Calu3 (cell line): ENCODE measurements around the gene SLC1A7. TPM values are rescaled to one million over a fixed set of nuclear protein-coding genes. Genes with fewer than 3 reads are reported as not detected.
"Not testable (repeated sequence)": the region's sequence is repeated elsewhere in the genome, so short reads cannot be mapped to it uniquely, and the experiment has no call there.

Source experiments
- BruUV-seq: library from RNA; stranded (reverse); fragments of 400-500 nt; replicated peaks from 2 replicates; lab custom pipeline; 2021; lab: Mats Ljungman, UMichigan
- CTCF ChIA-PET: fragments of 300-600 bp; sonication (Branson Sonifier 250); formaldehyde crosslinking; loops from one replicate; lab custom pipeline; 2022; ENCODE audit warnings: antibody characterized with exemption; lab: Charles Lee
- DNase-seq: peaks from one replicate; pipeline ENCODE4 v3.0.0; 2022
- H3K27ac Mint-ChIP-seq: one replicate; pipeline ENCODE4 v1.8.0; 2022; ENCODE audit warnings: mixed read lengths; ENCODE audit not compliant: unreplicated experiment
- H3K27me3 Mint-ChIP-seq: one replicate; pipeline ENCODE4 v1.8.0; 2022; ENCODE audit warnings: mixed read lengths; ENCODE audit not compliant: unreplicated experiment
- H3K36me3 Mint-ChIP-seq: one replicate; pipeline ENCODE4 v1.8.0; 2022; ENCODE audit warnings: mild to moderate bottlenecking, moderate library complexity, mixed read lengths; ENCODE audit not compliant: insufficient read depth, unreplicated experiment
- H3K4me1 Mint-ChIP-seq: one replicate; pipeline ENCODE4 v1.8.0; 2022; ENCODE audit warnings: mild to moderate bottlenecking, low read depth, mixed read lengths; ENCODE audit not compliant: unreplicated experiment
- H3K4me3 Mint-ChIP-seq: one replicate; pipeline ENCODE4 v1.8.0; 2022; ENCODE audit warnings: mild to moderate bottlenecking, low read depth, moderate library complexity, mixed read lengths; ENCODE audit not compliant: unreplicated experiment
- H3K9me3 Mint-ChIP-seq: one replicate; pipeline ENCODE4 v1.8.0; 2022; ENCODE audit warnings: low read depth, mixed read lengths; ENCODE audit not compliant: unreplicated experiment
- intact Hi-C: fragments of 100-400 bp; cut with micrococcal nuclease; formaldehyde crosslinking; loops from one replicate; pipeline ENCODE4 v1.10.0; 2022; ENCODE audit not compliant: unreplicated experiment
- total RNA-seq: library from RNA; stranded (reverse); gene quantifications from 2 replicates; pipeline ENCODE4 v1.2.3, GENCODE V29; 2022
- TF ChIP-seq, protein P1 (sequence below): fragments of 200-600 bp; IDR thresholded peaks from one replicate; pipeline ENCODE4 v1.8.0; 2022; ENCODE audit warnings: antibody characterized with exemption; ENCODE audit not compliant: unreplicated experiment

Gene SLC1A7
- total RNA-seq, 1 experiment from 2014 or later = not detected

DNA sequence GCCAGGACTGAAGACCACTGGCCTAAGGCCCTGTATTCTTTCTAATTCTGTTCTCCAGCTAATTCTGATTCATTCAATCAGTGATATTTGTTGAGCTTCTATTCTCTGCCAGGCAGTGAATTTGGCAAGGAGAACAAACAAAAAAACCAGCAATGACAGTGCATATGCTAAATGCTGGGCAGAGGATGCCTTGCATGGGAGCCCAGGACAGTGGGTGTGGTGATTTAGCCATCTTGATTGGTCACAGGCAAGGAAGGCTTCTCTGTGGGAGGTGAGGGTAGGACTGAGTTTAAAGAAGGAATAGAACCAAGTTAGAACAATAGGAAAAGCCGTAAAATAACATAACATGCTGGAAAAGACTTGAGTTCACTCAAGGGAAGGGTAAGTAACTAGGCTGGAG lies 45.0 kb upstream of the SLC1A7 start:
- Mint-ChIP-seq H3K4me1 (peaks cover 8% of the 10 kb centered on the region), H3K36me3 (no peaks in the 10 kb centered on the region), H3K4me3 (no peak overlapping the region), H3K27ac (no peak overlapping the region), H3K9me3 (no peaks in the 10 kb centered on the region), H3K27me3 (peaks cover 33% of the 10 kb centered on the region)
- TF ChIP-seq, protein P1, sequence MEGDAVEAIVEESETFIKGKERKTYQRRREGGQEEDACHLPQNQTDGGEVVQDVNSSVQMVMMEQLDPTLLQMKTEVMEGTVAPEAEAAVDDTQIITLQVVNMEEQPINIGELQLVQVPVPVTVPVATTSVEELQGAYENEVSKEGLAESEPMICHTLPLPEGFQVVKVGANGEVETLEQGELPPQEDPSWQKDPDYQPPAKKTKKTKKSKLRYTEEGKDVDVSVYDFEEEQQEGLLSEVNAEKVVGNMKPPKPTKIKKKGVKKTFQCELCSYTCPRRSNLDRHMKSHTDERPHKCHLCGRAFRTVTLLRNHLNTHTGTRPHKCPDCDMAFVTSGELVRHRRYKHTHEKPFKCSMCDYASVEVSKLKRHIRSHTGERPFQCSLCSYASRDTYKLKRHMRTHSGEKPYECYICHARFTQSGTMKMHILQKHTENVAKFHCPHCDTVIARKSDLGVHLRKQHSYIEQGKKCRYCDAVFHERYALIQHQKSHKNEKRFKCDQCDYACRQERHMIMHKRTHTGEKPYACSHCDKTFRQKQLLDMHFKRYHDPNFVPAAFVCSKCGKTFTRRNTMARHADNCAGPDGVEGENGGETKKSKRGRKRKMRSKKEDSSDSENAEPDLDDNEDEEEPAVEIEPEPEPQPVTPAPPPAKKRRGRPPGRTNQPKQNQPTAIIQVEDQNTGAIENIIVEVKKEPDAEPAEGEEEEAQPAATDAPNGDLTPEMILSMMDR = no peak
- no TSS peak for BruUV-seq
- no peak for DNase-seq
- intact Hi-C loops = loop anchor here (10.0 kb wide), 1 partner anchor 173 kb away; no protein-coding TSS in a partner anchor
- CTCF ChIA-PET = interaction anchor here (0.6 to 1.1 kb wide), 3 partner anchors 42 to 345 kb away, joined by 3 to 5 read pairs (median 4); partner anchors contain the start of gene ZYG11A

DNA sequence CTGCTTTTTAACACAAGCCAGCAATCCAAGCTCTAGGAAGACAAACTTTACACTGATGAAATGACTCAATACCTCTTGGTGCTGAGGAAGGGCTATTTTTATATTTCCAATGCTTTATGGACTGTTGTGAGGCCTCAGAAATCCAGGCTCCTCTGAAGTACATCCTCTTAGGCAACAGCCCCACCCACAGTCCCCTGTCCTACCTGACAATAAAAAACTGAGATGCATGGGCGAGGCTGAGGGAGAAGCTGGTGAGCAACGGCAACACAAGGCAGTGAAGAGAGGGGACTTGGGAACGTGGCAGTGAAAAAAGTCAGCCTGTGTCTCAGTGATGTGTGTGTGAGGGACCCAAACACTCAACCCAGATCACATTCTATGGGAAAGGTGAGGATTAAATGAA lies 44.1 kb upstream of the SLC1A7 start:
- DNase-seq = no peak
- no peaks in the 10 kb centered on the region for H3K36me3 Mint-ChIP-seq
- BruUV-seq = no TSS peak
- peaks cover 8% of the 10 kb centered on the region for H3K4me1 Mint-ChIP-seq
- no peak overlapping the region for H3K4me3 Mint-ChIP-seq
- no peak overlapping the region for H3K27ac Mint-ChIP-seq
- intact Hi-C loops = loop anchor here (10.0 kb wide), 1 partner anchor 172 kb away; no protein-coding TSS in a partner anchor
- H3K9me3 Mint-ChIP-seq = no peaks in the 10 kb centered on the region
- peaks cover 33% of the 10 kb centered on the region for H3K27me3 Mint-ChIP-seq
- CTCF ChIA-PET = interaction anchor here (1.0 to 1.1 kb wide), 4 partner anchors 10 to 344 kb away, joined by 3 to 5 read pairs (median 4); partner anchors contain the start of gene ZYG11A
- TF ChIP-seq, protein P1 = no peak

DNA sequence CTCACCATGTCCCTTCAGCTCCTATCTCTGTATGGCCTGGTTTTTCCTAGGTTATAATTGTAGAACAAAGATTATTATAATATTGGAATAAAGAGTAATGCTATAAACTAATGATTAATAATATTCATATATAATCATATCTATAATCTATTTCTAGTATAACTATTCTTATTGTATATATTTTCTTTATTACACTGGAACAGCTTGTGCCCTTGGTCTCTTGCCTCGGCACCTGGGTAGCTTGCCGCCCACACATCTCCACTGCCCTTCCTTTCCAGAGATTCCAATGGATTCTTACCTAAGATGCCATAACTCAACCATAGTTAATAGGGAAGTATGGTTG lies 43.5 kb upstream of the SLC1A7 start:
- not testable (repeated sequence) for BruUV-seq, H3K4me1 Mint-ChIP-seq, DNase-seq, H3K4me3 Mint-ChIP-seq, H3K9me3 Mint-ChIP-seq, H3K27ac Mint-ChIP-seq, H3K36me3 Mint-ChIP-seq
- CTCF ChIA-PET = interaction anchor here (1.0 to 1.1 kb wide), 2 partner anchors 10 to 281 kb away, joined by 3 to 5 read pairs; no protein-coding TSS in a partner anchor
- peaks cover 33% of the 10 kb centered on the region for H3K27me3 Mint-ChIP-seq
- intact Hi-C loops = loop anchor here (1.0 to 10.0 kb wide), 2 partner anchors 34 to 171 kb away; partner anchors contain the start of gene CZIB

DNA sequence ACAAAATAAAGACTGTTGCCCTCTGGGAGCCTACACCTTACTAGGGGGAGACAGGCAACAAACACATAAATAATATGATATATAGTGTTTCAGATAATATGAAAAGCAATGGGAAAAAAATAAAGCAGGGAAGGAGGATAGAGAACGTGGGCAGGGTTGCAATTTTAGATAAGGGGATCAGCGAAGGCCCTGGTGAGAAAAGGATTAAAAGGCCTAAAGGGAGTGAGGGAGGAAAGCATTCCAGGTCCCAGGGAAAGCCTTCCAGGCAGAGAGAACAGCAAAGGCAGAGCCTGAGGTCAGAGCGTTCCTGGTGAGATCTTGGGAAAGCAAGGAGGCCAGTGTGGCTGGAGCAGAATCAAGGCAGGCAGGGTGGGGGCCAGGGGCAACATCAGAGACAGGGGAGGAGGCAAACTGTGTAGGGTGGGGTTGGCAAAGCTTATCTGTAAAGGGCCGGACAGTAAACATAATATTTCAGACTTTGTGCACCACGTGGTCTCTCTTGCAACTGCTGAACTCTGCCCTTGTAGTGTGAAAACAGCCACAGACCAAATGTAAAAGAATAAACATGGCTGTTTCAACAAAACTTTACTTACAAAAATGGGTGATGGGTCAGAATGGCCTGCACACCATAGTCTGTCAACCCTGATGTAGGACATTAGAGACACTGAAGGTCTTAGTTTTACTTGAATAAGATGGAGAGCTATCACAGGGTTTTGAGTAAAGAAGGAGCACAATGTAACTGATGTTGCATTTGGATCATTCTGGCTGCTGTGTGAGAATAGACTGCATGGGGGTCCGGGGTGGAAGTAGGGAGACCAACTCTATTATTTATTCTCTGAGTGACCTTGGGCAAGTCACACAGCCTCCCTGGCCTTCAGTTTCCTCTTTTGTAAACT lies 40.9 kb upstream of the SLC1A7 start:
- Mint-ChIP-seq H3K36me3 (no peaks in the 10 kb centered on the region), H3K27ac (no peak overlapping the region), H3K4me3 (no peak overlapping the region), H3K9me3 (no peaks in the 10 kb centered on the region), H3K4me1 (no peaks in the 10 kb centered on the region), H3K27me3 (peaks cover 20% of the 10 kb centered on the region)
- intact Hi-C loops = loop anchor here (2.0 to 10.0 kb wide), 4 partner anchors 169 to 483 kb away; partner anchors contain the start of gene ECHDC2
- BruUV-seq = no TSS peak
- DNase-seq = no peak
- TF ChIP-seq, protein P1 = no peak
- CTCF ChIA-PET = interaction anchor here (1.3 kb wide), 1 partner anchor 37 kb away, joined by 3 read pairs; no protein-coding TSS in a partner anchor
